Stomach (tissue), 4 donors: ENCODE data around the gene TIMM21.

ENCODE experiments used
- POLR2A ChIP-seq, 4 donors: fragments of 450-650 bp; IDR thresholded peaks; one replicate each; pipeline ENCODE4 v1.6.1; 2016; ENCODE audit warnings: antibody characterized with exemption in 4 of 4, control low read depth in 2 of 4, mild to moderate bottlenecking in 1 of 4, moderate library complexity in 1 of 4
- TF ChIP-seq, protein P1 (sequence below), 7 experiments: fragments of 450-650 bp in 4 of 7; fragments of 200-600 bp in 3 of 7; sonication (generic) in 3 of 7; IDR thresholded peaks; one replicate each; pipeline ENCODE4 v1.5.1; 2016 to 2019; ENCODE audit warnings: antibody characterized with exemption in 7 of 7, control low read depth in 2 of 7, mild to moderate bottlenecking in 1 of 7

DNA sequence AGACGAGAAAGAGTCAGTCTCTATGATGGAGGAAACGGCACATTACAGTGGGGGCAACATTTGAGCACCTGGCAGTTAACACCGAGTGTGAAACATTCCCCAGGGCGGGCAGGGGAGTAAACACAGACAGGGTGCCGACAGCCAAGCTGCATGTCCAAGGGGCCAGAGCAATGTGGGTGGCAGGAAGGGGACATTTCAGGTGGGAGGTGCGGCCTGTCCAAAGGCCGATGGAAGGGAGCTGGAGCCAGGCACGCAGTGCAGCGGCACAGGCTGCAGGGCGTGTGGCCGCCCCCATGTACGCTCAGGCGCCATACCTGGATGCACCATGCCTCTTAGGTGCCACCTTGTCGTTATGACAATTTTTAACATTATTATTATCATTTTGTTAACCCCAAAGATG, 43.3 kb downstream of the TIMM21 start:
- TF ChIP-seq, protein P1, sequence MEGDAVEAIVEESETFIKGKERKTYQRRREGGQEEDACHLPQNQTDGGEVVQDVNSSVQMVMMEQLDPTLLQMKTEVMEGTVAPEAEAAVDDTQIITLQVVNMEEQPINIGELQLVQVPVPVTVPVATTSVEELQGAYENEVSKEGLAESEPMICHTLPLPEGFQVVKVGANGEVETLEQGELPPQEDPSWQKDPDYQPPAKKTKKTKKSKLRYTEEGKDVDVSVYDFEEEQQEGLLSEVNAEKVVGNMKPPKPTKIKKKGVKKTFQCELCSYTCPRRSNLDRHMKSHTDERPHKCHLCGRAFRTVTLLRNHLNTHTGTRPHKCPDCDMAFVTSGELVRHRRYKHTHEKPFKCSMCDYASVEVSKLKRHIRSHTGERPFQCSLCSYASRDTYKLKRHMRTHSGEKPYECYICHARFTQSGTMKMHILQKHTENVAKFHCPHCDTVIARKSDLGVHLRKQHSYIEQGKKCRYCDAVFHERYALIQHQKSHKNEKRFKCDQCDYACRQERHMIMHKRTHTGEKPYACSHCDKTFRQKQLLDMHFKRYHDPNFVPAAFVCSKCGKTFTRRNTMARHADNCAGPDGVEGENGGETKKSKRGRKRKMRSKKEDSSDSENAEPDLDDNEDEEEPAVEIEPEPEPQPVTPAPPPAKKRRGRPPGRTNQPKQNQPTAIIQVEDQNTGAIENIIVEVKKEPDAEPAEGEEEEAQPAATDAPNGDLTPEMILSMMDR (IDR thresholded peaks at IDR 0.05) = no peak
- no peak for TF ChIP-seq POLR2A (IDR thresholded peaks at IDR 0.05)
